ENCODE data around the gene MALT1.
"Not testable (repeated sequence)": the region's sequence is repeated elsewhere in the genome, so short reads cannot be mapped to it uniquely, and the experiment has no call there.

The MALT1 gene

GRCh38 chr18:58772161-58772560, 100.9 kb downstream of the MALT1 start:
- WGBS (ENCODE audit: extremely low coverage, insufficient coverage, low lambda C conversion rate): no CpG with 5 or more reads among the region's 4 CpGs
- H3K18ac ChIP-seq (ENCODE audit: low read length): no peak overlapping the region

GRCh38 chr18:58776084-58776483, 104.8 kb downstream of the MALT1 start:
- WGBS (ENCODE audit: extremely low coverage, insufficient coverage, low lambda C conversion rate): no CpG with 5 or more reads among the region's 3 CpGs

More at GRCh38 chr18:58772161-58772560, 100.9 kb downstream of the MALT1 start:
- no peaks in the 10 kb centered on the region for H3K36me3 ChIP-seq (ENCODE audit: control insufficient read depth, insufficient read depth, low read length)
- no peak overlapping the region for H3K23ac ChIP-seq (ENCODE audit: low read length)
- no peaks in the 10 kb centered on the region for H3K27me3 ChIP-seq (ENCODE audit: insufficient read depth, low read length, poor library complexity)
- no peak overlapping the region for H3K27ac ChIP-seq (ENCODE audit: low read depth, low read length)
- no peak overlapping the region for H3K4ac ChIP-seq (ENCODE audit: low read depth, low read length)
- no peak overlapping the region for H3K56ac ChIP-seq (ENCODE audit: low read length)
- no peak overlapping the region for H3K4me3 ChIP-seq (ENCODE audit: low read length)
- H3K79me1 ChIP-seq (ENCODE audit: low read length): no peaks in the 10 kb centered on the region
- H3K4me2 ChIP-seq (ENCODE audit: low read length): no peak overlapping the region
- no peak overlapping the region for H4K5ac ChIP-seq (ENCODE audit: low read length)
- H2BK5ac ChIP-seq (ENCODE audit: low read length): no peak overlapping the region
- H2BK15ac ChIP-seq (replicated peaks; ENCODE audit: low read depth): no peak overlapping the region
- DNase-seq: no peak
- no peak overlapping the region for H3K9ac ChIP-seq (ENCODE audit: low read length)
- no peak overlapping the region for H4K8ac ChIP-seq (ENCODE audit: low read depth, low read length)
- H3K4me1 ChIP-seq (ENCODE audit: control insufficient read depth, low read depth, low read length): no peaks in the 10 kb centered on the region
- H2AK5ac ChIP-seq (ENCODE audit: low read length): no peak overlapping the region
- H2BK120ac ChIP-seq (ENCODE audit: low read depth, low read length): no peak overlapping the region
- no peaks in the 10 kb centered on the region for H3K79me2 ChIP-seq (ENCODE audit: control insufficient read depth, insufficient read depth, low read length)

GRCh38 chr18:58776541-58776940, 105.3 kb downstream of the MALT1 start:
- H4K5ac ChIP-seq (ENCODE audit: low read length); H2BK5ac ChIP-seq (ENCODE audit: low read length); H2BK15ac ChIP-seq (replicated peaks; ENCODE audit: low read depth); H3K27me3 ChIP-seq (ENCODE audit: insufficient read depth, low read length, poor library complexity); H3K27ac ChIP-seq (ENCODE audit: low read depth, low read length); H3K4me3 ChIP-seq (ENCODE audit: low read length); H3K36me3 ChIP-seq (ENCODE audit: control insufficient read depth, insufficient read depth, low read length); H3K18ac ChIP-seq (ENCODE audit: low read length); H3K4me2 ChIP-seq (ENCODE audit: low read length); DNase-seq; H3K4me1 ChIP-seq (ENCODE audit: control insufficient read depth, low read depth, low read length); H3K79me1 ChIP-seq (ENCODE audit: low read length); H3K9ac ChIP-seq (ENCODE audit: low read length); H4K8ac ChIP-seq (ENCODE audit: low read depth, low read length); H2BK120ac ChIP-seq (ENCODE audit: low read depth, low read length); H3K56ac ChIP-seq (ENCODE audit: low read length); H3K79me2 ChIP-seq (ENCODE audit: control insufficient read depth, insufficient read depth, low read length); H2AK5ac ChIP-seq (ENCODE audit: low read length); H3K4ac ChIP-seq (ENCODE audit: low read depth, low read length); H3K23ac ChIP-seq (ENCODE audit: low read length): not testable (repeated sequence)
- no CpG with 5 or more reads among the region's 4 CpGs for WGBS (ENCODE audit: extremely low coverage, insufficient coverage, low lambda C conversion rate)

More at GRCh38 chr18:58776084-58776483, 104.8 kb downstream of the MALT1 start:
- Histone ChIP-seq H2BK5ac (ENCODE audit: low read length) (no peak overlapping the region), H3K36me3 (ENCODE audit: control insufficient read depth, insufficient read depth, low read length) (no peaks in the 10 kb centered on the region), H3K56ac (ENCODE audit: low read length) (no peak overlapping the region), H3K27me3 (ENCODE audit: insufficient read depth, low read length, poor library complexity) (no peaks in the 10 kb centered on the region), H2BK15ac (replicated peaks; ENCODE audit: low read depth) (no peak overlapping the region), H4K8ac (ENCODE audit: low read depth, low read length) (no peak overlapping the region), H3K4me2 (ENCODE audit: low read length) (no peak overlapping the region), H3K27ac (ENCODE audit: low read depth, low read length) (no peak overlapping the region), H3K79me1 (ENCODE audit: low read length) (no peaks in the 10 kb centered on the region), H3K9ac (ENCODE audit: low read length) (no peak overlapping the region), H2BK120ac (ENCODE audit: low read depth, low read length) (no peak overlapping the region), H3K79me2 (ENCODE audit: control insufficient read depth, insufficient read depth, low read length) (no peaks in the 10 kb centered on the region), H3K18ac (ENCODE audit: low read length) (no peak overlapping the region), H4K5ac (ENCODE audit: low read length) (no peak overlapping the region), H2AK5ac (ENCODE audit: low read length) (no peak overlapping the region), H3K4me3 (ENCODE audit: low read length) (no peak overlapping the region), H3K23ac (ENCODE audit: low read length) (no peak overlapping the region), H3K4ac (ENCODE audit: low read depth, low read length) (no peak overlapping the region), H3K4me1 (ENCODE audit: control insufficient read depth, low read depth, low read length) (no peaks in the 10 kb centered on the region)
- peak; percentile 59 for DNase-seq

GRCh38 chr18:58777471-58777870, 106.2 kb downstream of the MALT1 start:
- Histone ChIP-seq H3K23ac (ENCODE audit: low read length) (no peak overlapping the region), H3K79me2 (ENCODE audit: control insufficient read depth, insufficient read depth, low read length) (no peaks in the 10 kb centered on the region), H3K56ac (ENCODE audit: low read length) (no peak overlapping the region), H3K18ac (ENCODE audit: low read length) (no peak overlapping the region), H3K4ac (ENCODE audit: low read depth, low read length) (no peak overlapping the region), H3K4me2 (ENCODE audit: low read length) (no peak overlapping the region), H3K4me1 (ENCODE audit: control insufficient read depth, low read depth, low read length) (no peaks in the 10 kb centered on the region), H2BK120ac (ENCODE audit: low read depth, low read length) (no peak overlapping the region), H3K4me3 (ENCODE audit: low read length) (no peak overlapping the region), H3K9ac (ENCODE audit: low read length) (no peak overlapping the region), H3K27ac (ENCODE audit: low read depth, low read length) (no peak overlapping the region), H2BK15ac (replicated peaks; ENCODE audit: low read depth) (no peak overlapping the region), H4K5ac (ENCODE audit: low read length) (no peak overlapping the region), H2AK5ac (ENCODE audit: low read length) (no peak overlapping the region), H3K27me3 (ENCODE audit: insufficient read depth, low read length, poor library complexity) (no peaks in the 10 kb centered on the region), H4K8ac (ENCODE audit: low read depth, low read length) (no peak overlapping the region), H2BK5ac (ENCODE audit: low read length) (no peak overlapping the region), H3K36me3 (ENCODE audit: control insufficient read depth, insufficient read depth, low read length) (no peaks in the 10 kb centered on the region), H3K79me1 (ENCODE audit: low read length) (no peaks in the 10 kb centered on the region)
- whole genome bisulfite sequencing (ENCODE audit: extremely low coverage, insufficient coverage, low lambda C conversion rate): no CpG with 5 or more reads among the region's 4 CpGs
- DNase-seq: no peak

- H2BK120ac ChIP-seq (ENCODE audit: low read depth, low read length): no peak overlapping the region
- no peak overlapping the region for H3K27ac ChIP-seq (ENCODE audit: low read depth, low read length)
- H4K5ac ChIP-seq (ENCODE audit: low read length): no peak overlapping the region
- no peak overlapping the region for H3K4me3 ChIP-seq (ENCODE audit: low read length)
- H3K36me3 ChIP-seq (ENCODE audit: control insufficient read depth, insufficient read depth, low read length): no peaks in the 10 kb centered on the region
- no peak overlapping the region for H2AK5ac ChIP-seq (ENCODE audit: low read length)
- H3K79me1 ChIP-seq (ENCODE audit: low read length): no peaks in the 10 kb centered on the region
- H3K23ac ChIP-seq (ENCODE audit: low read length): no peak overlapping the region
- DNase-seq: no peak
- H2BK5ac ChIP-seq (ENCODE audit: low read length): no peak overlapping the region
- no peaks in the 10 kb centered on the region for H3K27me3 ChIP-seq (ENCODE audit: insufficient read depth, low read length, poor library complexity)
- no peak overlapping the region for H3K18ac ChIP-seq (ENCODE audit: low read length)
- WGBS (ENCODE audit: extremely low coverage, insufficient coverage, low lambda C conversion rate): no CpG with 5 or more reads among the region's 6 CpGs
- H3K79me2 ChIP-seq (ENCODE audit: control insufficient read depth, insufficient read depth, low read length): no peaks in the 10 kb centered on the region
- H2BK15ac ChIP-seq (replicated peaks; ENCODE audit: low read depth): no peak overlapping the region
- H3K4ac ChIP-seq (ENCODE audit: low read depth, low read length): no peak overlapping the region
- no peak overlapping the region for H3K4me2 ChIP-seq (ENCODE audit: low read length)
- no peak overlapping the region for H3K9ac ChIP-seq (ENCODE audit: low read length)
- no peak overlapping the region for H3K56ac ChIP-seq (ENCODE audit: low read length)
- H3K4me1 ChIP-seq (ENCODE audit: control insufficient read depth, low read depth, low read length): no peaks in the 10 kb centered on the region
- H4K8ac ChIP-seq (ENCODE audit: low read depth, low read length): no peak overlapping the region
Measured at GRCh38 chr18:58779529-58779928, 108.3 kb downstream of the MALT1 start.

- Histone ChIP-seq H3K56ac (ENCODE audit: low read length) (no peak overlapping the region), H3K23ac (ENCODE audit: low read length) (no peak overlapping the region), H3K9ac (ENCODE audit: low read length) (no peak overlapping the region), H3K18ac (ENCODE audit: low read length) (no peak overlapping the region), H3K4ac (ENCODE audit: low read depth, low read length) (no peak overlapping the region), H3K36me3 (ENCODE audit: control insufficient read depth, insufficient read depth, low read length) (no peaks in the 10 kb centered on the region), H4K5ac (ENCODE audit: low read length) (no peak overlapping the region), H2AK5ac (ENCODE audit: low read length) (no peak overlapping the region), H3K4me2 (ENCODE audit: low read length) (no peak overlapping the region), H3K27ac (ENCODE audit: low read depth, low read length) (no peak overlapping the region), H2BK120ac (ENCODE audit: low read depth, low read length) (no peak overlapping the region), H3K27me3 (ENCODE audit: insufficient read depth, low read length, poor library complexity) (no peaks in the 10 kb centered on the region), H3K4me3 (ENCODE audit: low read length) (no peak overlapping the region), H2BK15ac (replicated peaks; ENCODE audit: low read depth) (no peak overlapping the region), H3K79me1 (ENCODE audit: low read length) (no peaks in the 10 kb centered on the region), H2BK5ac (ENCODE audit: low read length) (no peak overlapping the region), H3K4me1 (ENCODE audit: control insufficient read depth, low read depth, low read length) (peaks cover 4% of the 10 kb centered on the region), H4K8ac (ENCODE audit: low read depth, low read length) (no peak overlapping the region), H3K79me2 (ENCODE audit: control insufficient read depth, insufficient read depth, low read length) (no peaks in the 10 kb centered on the region)
- DNase-seq: no peak
- whole genome bisulfite sequencing (ENCODE audit: extremely low coverage, insufficient coverage, low lambda C conversion rate): no CpG with 5 or more reads among the region's 10 CpGs
Measured at GRCh38 chr18:58780045-58780444, 108.8 kb downstream of the MALT1 start.
